GM12878 (cell line): Measurements from ENCODE around the gene TMEM174.

Experiments used
- EZH2 ChIP-seq: IDR thresholded peaks from 2 replicates; pipeline ENCODE4 v1.6.1; 2012; ENCODE audit warnings: low read depth, mild to moderate bottlenecking, control low read depth, inconsistent platforms, low read length, borderline replicate concordance; ENCODE audit not compliant: control insufficient read depth
- HDGF ChIP-seq: fragments of 450-650 bp; IDR thresholded peaks from 2 replicates; pipeline ENCODE4 v1.6.1; 2016; ENCODE audit warnings: antibody characterized with exemption
- NR2C2 ChIP-seq: IDR thresholded peaks from 2 replicates; pipeline ENCODE4 v1.6.1; 2011; ENCODE audit warnings: borderline replicate concordance, low read depth; ENCODE audit not compliant: control insufficient read depth, insufficient read length
- POLR2A ChIP-seq: IDR thresholded peaks from 2 replicates; pipeline ENCODE4 v1.6.1; 2011; ENCODE audit warnings: low read depth, mild to moderate bottlenecking, low read length
- POLR2AphosphoS5 ChIP-seq: IDR thresholded peaks from 2 replicates; pipeline ENCODE4 v1.6.1; 2011; ENCODE audit warnings: mild to moderate bottlenecking, low read length, inconsistent platforms
- RCOR1 ChIP-seq: conservative IDR thresholded peaks from 2 replicates; pipeline ENCODE4 v1.6.1; 2012; ENCODE audit warnings: low read depth, low read length, improper control_type of control experiment
- ZBTB40 ChIP-seq: fragments of 450-650 bp; IDR thresholded peaks from 2 replicates; pipeline ENCODE4 v1.6.1; 2016; ENCODE audit warnings: mild to moderate bottlenecking, moderate library complexity, borderline replicate concordance
- ZNF687 ChIP-seq: fragments of 450-650 bp; IDR thresholded peaks from 2 replicates; pipeline ENCODE4 v1.6.1; 2017; ENCODE audit warnings: mild to moderate bottlenecking, moderate library complexity

GRCh38 chr5:73221726-73222125 is 48.7 kb downstream of the TMEM174 start:
- TF ChIP-seq HDGF, result no peak
- TF ChIP-seq POLR2AphosphoS5, result no peak
- no peak for TF ChIP-seq ZNF687
- no peak for TF ChIP-seq POLR2A
- TF ChIP-seq EZH2, result no peak
- no peak for TF ChIP-seq ZBTB40
- no peak for TF ChIP-seq NR2C2
- TF ChIP-seq RCOR1, result no peak
